Measurements from ENCODE around the gene CASP8AP2.

GRCh38 chr6:89840538-89840937 is 10.9 kb downstream of the CASP8AP2 start:
- TF ChIP-seq CTCF (conservative IDR thresholded peaks at IDR 0.05 in 1 of 2, IDR thresholded peaks at IDR 0.05 in 1 of 2; ENCODE audit: low read depth in 1 of 2, low read length in 2 of 2) (no peak), EZH2 (IDR thresholded peaks at IDR 0.05; ENCODE audit: low read length, missing control alignments) (no peak)
